VCaP (cell line): ENCODE results near the gene PTPRN2.
"Not testable (repeated sequence)": the region's sequence is repeated elsewhere in the genome, so short reads cannot be mapped to it uniquely, and the experiment has no call there.

Experiments used
- H3K27ac ChIP-seq: fragments of 450-650 bp; 2 replicates; pipeline ENCODE4 v1.5.1; 2017
- TF ChIP-seq, protein P1 (sequence below): fragments of 450-650 bp; conservative IDR thresholded peaks from 2 replicates; pipeline ENCODE4 v1.5.1; 2017; ENCODE audit warnings: mild to moderate bottlenecking, moderate library complexity

PTPRN2 gene

DNA sequence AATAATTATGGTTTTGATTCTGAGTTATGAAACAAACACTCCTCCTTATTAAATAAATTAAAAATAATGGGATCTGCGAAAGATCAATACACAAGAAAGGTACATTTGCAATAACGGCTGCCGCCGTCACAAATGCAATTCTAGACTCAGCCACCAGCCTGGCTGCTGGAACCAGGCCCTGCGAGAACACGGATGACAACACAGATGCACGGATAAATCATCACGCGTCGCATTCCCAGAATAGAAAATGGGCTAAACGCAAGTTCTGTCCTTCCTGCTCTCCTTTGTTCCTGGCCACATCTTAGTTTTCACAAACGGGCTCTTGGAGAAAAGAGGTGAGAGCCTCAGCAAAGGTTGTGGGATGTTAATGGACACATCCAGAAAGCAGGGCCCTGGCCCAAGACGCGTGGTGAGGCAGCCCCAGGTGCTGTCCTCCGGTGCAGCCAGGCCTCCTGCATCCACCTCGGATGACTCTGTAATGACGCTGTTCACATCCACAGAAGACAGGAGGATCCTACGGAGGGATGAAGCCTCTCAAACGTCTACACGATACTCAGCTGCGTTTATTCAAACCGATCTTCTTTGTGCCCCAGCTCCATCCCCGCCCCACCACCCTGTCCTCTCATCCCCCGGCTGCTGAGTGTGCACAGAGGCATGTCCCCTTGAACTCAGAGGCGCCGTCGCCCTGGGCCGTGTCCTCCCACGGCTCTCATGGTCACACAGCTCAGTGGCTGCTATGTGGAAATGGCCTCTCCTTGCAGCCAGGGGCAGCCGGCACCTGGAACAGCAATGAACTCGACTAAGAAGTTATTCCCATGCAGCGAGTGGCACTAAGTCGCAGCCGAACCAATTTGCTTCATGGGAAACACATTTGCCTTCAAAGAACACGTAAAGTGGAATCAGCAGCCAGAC is 197.9 kb downstream of the PTPRN2 start:
- TF ChIP-seq, protein P1, sequence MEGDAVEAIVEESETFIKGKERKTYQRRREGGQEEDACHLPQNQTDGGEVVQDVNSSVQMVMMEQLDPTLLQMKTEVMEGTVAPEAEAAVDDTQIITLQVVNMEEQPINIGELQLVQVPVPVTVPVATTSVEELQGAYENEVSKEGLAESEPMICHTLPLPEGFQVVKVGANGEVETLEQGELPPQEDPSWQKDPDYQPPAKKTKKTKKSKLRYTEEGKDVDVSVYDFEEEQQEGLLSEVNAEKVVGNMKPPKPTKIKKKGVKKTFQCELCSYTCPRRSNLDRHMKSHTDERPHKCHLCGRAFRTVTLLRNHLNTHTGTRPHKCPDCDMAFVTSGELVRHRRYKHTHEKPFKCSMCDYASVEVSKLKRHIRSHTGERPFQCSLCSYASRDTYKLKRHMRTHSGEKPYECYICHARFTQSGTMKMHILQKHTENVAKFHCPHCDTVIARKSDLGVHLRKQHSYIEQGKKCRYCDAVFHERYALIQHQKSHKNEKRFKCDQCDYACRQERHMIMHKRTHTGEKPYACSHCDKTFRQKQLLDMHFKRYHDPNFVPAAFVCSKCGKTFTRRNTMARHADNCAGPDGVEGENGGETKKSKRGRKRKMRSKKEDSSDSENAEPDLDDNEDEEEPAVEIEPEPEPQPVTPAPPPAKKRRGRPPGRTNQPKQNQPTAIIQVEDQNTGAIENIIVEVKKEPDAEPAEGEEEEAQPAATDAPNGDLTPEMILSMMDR = no peak
- H3K27ac ChIP-seq = no peak overlapping the region

DNA sequence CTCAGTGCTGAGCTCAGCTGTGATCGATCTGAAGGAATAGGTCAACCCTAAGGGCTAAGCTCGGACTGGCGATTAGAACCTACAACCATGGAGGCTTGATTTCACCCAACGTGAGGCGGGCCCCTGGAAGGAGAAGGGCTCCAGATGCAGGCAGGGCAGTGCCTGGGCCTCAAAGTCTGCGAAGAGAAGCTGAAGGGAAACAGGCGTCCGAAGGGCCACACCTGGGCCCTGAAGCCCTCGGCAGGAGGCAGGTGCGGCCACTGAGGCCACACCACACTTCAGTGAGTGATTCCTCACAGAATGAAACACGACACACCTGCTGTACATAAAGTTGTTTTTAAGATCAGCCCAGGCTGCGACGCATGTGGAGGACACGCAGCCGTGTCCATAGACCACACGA is 198.7 kb downstream of the PTPRN2 start:
- no peak overlapping the region for H3K27ac ChIP-seq
- TF ChIP-seq, protein P1 = no peak

DNA sequence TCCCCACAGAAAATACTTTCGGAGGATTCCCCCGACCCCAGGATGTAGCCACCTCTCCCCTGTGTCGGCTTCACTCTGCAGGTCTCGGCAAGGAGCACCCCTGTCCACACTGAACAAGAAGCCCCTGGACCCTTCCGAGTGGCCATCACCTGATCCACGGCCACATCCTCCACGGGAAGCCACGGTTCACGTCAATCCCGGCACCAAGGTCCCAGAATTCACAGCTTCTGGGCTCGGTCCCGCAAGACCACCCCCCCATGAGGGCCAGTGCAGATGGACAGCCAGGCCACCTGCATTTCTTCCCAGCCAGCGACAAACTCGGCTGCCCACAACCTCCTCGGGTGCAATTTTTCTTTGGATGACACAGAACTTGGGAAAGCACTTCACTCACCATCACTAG is 199.6 kb downstream of the PTPRN2 start:
- H3K27ac ChIP-seq = no peak overlapping the region
- TF ChIP-seq, protein P1 = no peak

DNA sequence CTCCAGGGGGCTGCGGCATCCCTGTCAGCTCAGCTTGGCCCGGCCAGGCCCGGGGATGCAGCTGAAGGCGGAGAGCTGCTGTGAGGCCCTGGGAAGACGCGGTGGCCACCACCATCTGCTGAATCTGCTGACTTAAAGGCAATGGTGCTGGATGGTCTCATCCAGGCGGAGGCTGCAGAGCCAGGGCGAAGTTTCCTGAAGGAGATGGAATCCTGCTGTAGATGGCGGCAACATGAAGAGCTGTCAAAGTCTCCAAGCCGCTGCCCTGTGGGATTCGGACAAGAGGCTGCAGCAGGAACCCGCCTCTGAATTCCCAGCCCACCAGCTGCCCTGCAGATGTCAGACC is 200.1 kb downstream of the PTPRN2 start:
- H3K27ac ChIP-seq = no peak overlapping the region
- TF ChIP-seq, protein P1 = no peak

DNA sequence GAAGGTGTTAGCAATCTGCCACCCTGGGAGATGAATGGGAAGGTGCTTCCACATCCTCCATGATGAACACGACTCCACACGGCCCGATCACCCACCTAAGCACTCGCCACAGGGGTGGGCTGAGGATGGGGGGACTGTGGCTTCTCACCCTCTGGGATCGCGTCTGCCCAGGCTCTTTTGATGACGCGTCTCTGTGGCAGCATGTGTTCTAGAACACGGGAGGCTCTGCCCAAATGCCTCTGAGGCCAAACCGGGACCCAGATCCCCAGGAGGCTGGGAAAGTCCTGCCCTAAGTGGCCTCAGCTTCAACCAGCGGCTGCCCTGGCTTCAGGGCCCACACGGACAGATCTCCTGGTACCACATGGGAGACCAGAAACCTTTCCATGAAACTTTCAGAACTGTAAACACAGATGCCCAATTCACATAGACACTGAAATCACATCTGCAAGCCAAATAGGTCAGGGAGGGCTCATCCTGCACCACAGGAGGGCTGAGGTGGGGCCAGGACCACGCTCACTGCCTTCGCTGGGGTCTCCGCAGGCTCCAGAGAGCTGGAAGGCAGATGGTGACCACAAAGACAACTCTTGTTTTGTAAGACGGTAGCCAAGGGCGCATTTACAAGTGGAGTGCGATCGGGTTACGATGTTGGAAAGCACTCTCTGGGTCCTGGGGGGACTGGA is 200.6 kb downstream of the PTPRN2 start:
- H3K27ac ChIP-seq = no peak overlapping the region
- TF ChIP-seq, protein P1 = no peak

DNA sequence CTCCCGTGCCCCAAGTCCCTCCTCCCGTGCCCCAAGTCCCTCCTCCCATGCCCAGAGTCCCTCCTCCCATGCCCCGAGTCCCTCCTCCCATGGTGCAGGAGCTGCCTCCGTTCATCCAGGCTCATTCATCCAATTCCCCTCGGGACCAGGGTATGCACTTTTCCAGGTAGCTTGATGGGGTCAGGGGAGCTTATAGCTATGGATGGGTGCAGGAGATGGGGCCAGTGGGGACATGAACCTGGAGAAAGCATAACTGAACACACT is 201.3 kb downstream of the PTPRN2 start:
- H3K27ac ChIP-seq = no peak overlapping the region
- TF ChIP-seq, protein P1 = no peak

DNA sequence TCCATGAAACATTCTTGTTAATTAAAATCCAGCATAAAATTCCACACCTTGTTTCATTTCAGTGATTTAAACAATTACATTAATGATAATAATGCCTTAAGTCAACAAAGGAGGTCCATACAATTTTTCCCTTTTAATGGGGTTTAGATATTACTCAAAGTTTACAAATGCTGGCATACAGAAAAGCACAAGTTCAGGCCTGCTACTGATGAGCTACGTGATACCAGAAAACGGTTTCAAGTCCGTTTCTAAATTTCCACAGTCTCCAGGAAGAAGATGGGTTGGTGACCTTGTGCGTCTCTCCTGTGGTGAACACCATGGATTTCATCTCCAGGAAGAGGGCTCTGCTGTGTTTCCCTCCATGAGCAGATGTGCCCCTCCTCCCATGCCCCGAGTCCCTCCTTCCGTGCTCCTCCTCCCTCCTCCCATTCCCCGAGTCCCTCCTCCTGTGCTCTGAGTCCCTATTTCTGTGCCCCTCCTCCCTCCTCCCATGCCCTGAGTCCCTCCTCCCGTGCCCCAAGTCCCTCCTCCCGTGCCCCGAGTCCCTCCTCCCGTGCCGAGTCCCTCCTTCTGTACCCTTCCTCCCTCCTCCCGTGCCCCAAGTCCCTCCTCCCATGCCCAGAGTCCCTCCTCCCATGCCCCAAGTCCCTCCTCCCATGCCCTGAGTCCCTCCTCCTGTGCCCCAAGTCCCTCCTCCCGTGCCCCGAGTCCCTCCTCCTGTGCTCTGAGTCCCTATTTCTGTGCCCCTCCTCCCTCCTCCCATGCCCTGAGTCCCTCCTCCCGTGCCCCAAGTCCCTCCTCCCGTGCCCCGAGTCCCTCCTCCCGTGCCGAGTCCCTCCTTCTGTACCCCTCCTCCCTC is 201.9 kb downstream of the PTPRN2 start:
- not testable (repeated sequence) for H3K27ac ChIP-seq
